ENCODE data around the gene CREG1. TPM values are rescaled to one million over a fixed set of nuclear protein-coding genes. Genes with fewer than 3 reads are reported as not detected.

Gene CREG1
- total and polyA plus RNA-seq, 2 of the 8 experiments (the other 6 are each of a cell fraction or from before 2014, with no cell fraction given) = 29.8 to 30.1 TPM

GRCh38 chr1:167499664-167500101, 53.9 kb downstream of the CREG1 start:
- H3K79me1 ChIP-seq (ENCODE audit: low read depth, low read length) = no peaks in the 10 kb centered on the region
- H3K14ac ChIP-seq (ENCODE audit: insufficient read length) = no peak overlapping the region
- H3K79me2 ChIP-seq (ENCODE audit: control insufficient read depth in 1 of 2, insufficient read depth in 2 of 2, low read length in 2 of 2) = no peaks in the 10 kb centered on the region
- H4K91ac ChIP-seq (replicated peaks; ENCODE audit: insufficient read length, low read length) = no peak overlapping the region
- H4K20me1 ChIP-seq (replicated peaks in 1 of 2; ENCODE audit: control insufficient read depth in 1 of 2, insufficient read depth in 2 of 2, low read length in 2 of 2) = no peaks in the 10 kb centered on the region
- H3K36me3 ChIP-seq (ENCODE audit: control insufficient read depth in 2 of 4, insufficient read depth in 4 of 4, low read length in 3 of 4) = no peaks in the 10 kb centered on the region
- no peak for FAIRE-seq
- no peak overlapping the region for H2BK20ac ChIP-seq (ENCODE audit: low read length)
- no peak for DNase-seq (ENCODE audit: low read depth in 1 of 2, low spot score in 2 of 2)
- CTCF ChIA-PET (ENCODE audit: partially characterized antibody) = interaction anchor here (1.3 to 2.2 kb wide), 6 partner anchors 29 to 91 kb away, joined by 3 to 11 read pairs (median 4); no protein-coding TSS in a partner anchor
- no peak overlapping the region for H3K9ac ChIP-seq (replicated peaks in 1 of 4; ENCODE audit: extremely low read depth in 1 of 4, low read depth in 3 of 4, low read length in 3 of 4)
- H3K23ac ChIP-seq (ENCODE audit: insufficient read length) = no peak overlapping the region
- H2AFZ ChIP-seq (ENCODE audit: low read length) = no peak overlapping the region
- no peak overlapping the region for H2BK120ac ChIP-seq (replicated peaks; ENCODE audit: low read depth, low read length)
- 77% methylated on average over 3 of the region's 3 CpGs; no CpG with 5 or more reads in 1 of the 2 experiments for WGBS, 2 experiments (ENCODE audit: extremely low coverage in 1 of 2, insufficient coverage in 1 of 2, insufficient read length in 1 of 2, insufficient replicate concordance in 2 of 2, low coverage in 1 of 2, low lambda C conversion rate in 2 of 2, missing lambda C conversion rate in 1 of 2)
- H3K4me1 ChIP-seq (replicated peaks in 1 of 4; ENCODE audit: control insufficient read depth in 3 of 4, insufficient read depth in 4 of 4, low read length in 3 of 4) = peaks cover 4 to 12% (median 9%) of the 10 kb centered on the region in 4 experiments; a peak in 5 of 7 replicates
- no peak overlapping the region for H4K8ac ChIP-seq (ENCODE audit: extremely low read depth, insufficient read depth, low read length)
- H2BK5ac ChIP-seq (ENCODE audit: low read depth, low read length) = no peak overlapping the region
- peaks cover 0 to 2% (median 0%) of the 10 kb centered on the region in 4 experiments; a peak in 1 of 7 replicates for H3K27me3 ChIP-seq (replicated peaks in 1 of 4; ENCODE audit: control insufficient read depth in 3 of 4, extremely low read depth in 1 of 4, insufficient read depth in 3 of 4, low read length in 3 of 4)
- no peak overlapping the region for H3K4ac ChIP-seq (replicated peaks; ENCODE audit: insufficient read length, low read depth, low read length)
- no peaks in the 10 kb centered on the region for H3K9me3 ChIP-seq (ENCODE audit: insufficient read depth in 2 of 2, low read depth in 1 of 2, low read length in 1 of 2)
- H4K5ac ChIP-seq (ENCODE audit: insufficient read length, low read depth, low read length) = no peak overlapping the region
- POLR2A ChIA-PET (ENCODE audit: partially characterized antibody) = interaction anchor here (1.9 kb wide), 1 partner anchor 10 kb away, joined by 5 read pairs; no protein-coding TSS in a partner anchor
- TF ChIP-seq POLR2A (IDR thresholded peaks at IDR 0.05; ENCODE audit: control extremely low read depth in 1 of 2, low read depth in 2 of 2, low read length in 2 of 2) (no peak), GTF2F1 (IDR thresholded peaks at IDR 0.05; ENCODE audit: borderline replicate concordance, low read depth, low read length) (no peak), YY1 (IDR thresholded peaks at IDR 0.05; ENCODE audit: low read depth, low read length) (no peak), ZNF274 (IDR thresholded peaks at IDR 0.05; ENCODE audit: borderline replicate concordance, extremely low read depth, low read length) (no peak), FOSL1 (IDR thresholded peaks at IDR 0.05; ENCODE audit: insufficient read depth, low read depth, low read length) (no peak), CHD1 (IDR thresholded peaks at IDR 0.05; ENCODE audit: low read depth, low read length) (no peak), BACH1 (IDR thresholded peaks at IDR 0.05; ENCODE audit: low read length) (no peak), BCL11A (IDR thresholded peaks at IDR 0.05; ENCODE audit: low read depth in 2 of 2, low read length in 2 of 2) (no peak), TBP (IDR thresholded peaks at IDR 0.05; ENCODE audit: low read depth, low read length) (no peak)
- H3K18ac ChIP-seq (ENCODE audit: extremely low read depth, low read length) = no peak overlapping the region
- H3K4me3 ChIP-seq (ENCODE audit: extremely low read depth in 1 of 4, insufficient read depth in 2 of 4, low read depth in 3 of 4, low read length in 4 of 4) = no peak overlapping the region
- no peak overlapping the region for H3K4me2 ChIP-seq (ENCODE audit: insufficient read depth in 1 of 2, low read depth in 2 of 2, low read length in 2 of 2)
- H3K27ac ChIP-seq (ENCODE audit: low read depth, low read length) = no peak overlapping the region
- H2AK5ac ChIP-seq (ENCODE audit: low read depth, low read length) = no peak overlapping the region
- no peaks in the 10 kb centered on the region for H3K23me2 ChIP-seq (ENCODE audit: low read depth, low read length)
- no peak overlapping the region for H2BK12ac ChIP-seq (ENCODE audit: low read depth, low read length)
- no peak overlapping the region for H2BK15ac ChIP-seq (ENCODE audit: low read length)
- H3K56ac ChIP-seq (replicated peaks; ENCODE audit: insufficient read length, low read depth, low read length) = no peak overlapping the region

Data from H1 (cell line).